Measurements from ENCODE around the gene CHRNA9. TPM values are rescaled to one million over a fixed set of nuclear protein-coding genes. Genes with fewer than 3 reads are reported as not detected.

CHRNA9 gene
- total RNA-seq, 1 donor: 0.42 TPM

Other genes with a start within 250 kb of the CHRNA9 start
- 164 TPM for gene RHOH, start 138.3 kb upstream of the CHRNA9 start, total RNA-seq